NCI-H1417 treated with DMSO at 0.1 percent for 48 hours (cell line): ENCODE data around the gene WWTR1.

ENCODE experiments used
- DNase-seq: peaks from one replicate; lab custom pipeline; 2025; lab: John Stamatoyannopoulos, UW

Gene WWTR1

DNA sequence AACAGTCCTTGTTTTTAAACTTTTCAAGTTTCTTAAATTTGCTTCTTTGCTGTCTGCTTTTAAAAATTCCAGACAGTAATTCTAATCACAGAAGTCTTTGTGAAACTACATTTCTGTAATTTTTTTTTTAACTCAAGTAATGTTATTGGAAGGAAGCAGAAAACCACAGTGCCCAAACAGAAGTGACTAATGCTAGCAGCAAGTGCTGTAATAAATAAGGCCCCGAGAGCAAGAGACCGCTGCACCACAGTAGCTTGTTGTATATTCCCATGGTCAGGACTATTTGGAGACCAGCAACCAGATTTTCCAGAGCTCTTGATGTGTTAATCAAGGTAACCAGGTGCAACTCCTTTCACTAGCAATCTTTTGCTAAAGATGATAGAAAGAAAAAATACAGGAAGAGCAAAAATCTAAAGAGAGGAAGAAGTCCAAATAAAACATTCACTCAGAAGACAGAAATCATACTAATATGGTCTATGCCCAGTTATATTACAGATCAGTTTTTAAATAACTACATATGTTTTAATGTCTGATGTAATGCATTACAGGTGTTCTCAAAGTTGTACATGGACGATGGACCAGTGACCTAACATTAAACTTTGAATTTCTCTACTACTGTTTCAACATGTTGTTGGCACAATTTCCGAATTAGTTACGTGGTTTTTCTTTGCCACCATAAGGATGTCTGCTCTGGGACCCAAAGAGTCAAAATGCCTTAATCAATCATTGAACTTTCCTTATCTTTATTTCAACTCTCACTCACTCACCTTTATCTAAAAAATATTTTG is 36.4 kb downstream of the WWTR1 start:
- DNase-seq, result no peak

GRCh38 chr3:149620291-149621020 is 37.4 kb downstream of the WWTR1 start:
- DNase-seq, result no peak

GRCh38 chr3:149619136-149619535 is 38.7 kb downstream of the WWTR1 start:
- no peak for DNase-seq

GRCh38 chr3:149618151-149619123 is 39.4 kb downstream of the WWTR1 start:
- DNase-seq, result no peak

- DNase-seq, result no peak
These were observed 42.0 kb downstream of the WWTR1 start for GRCh38 chr3:149615731-149616221.

GRCh38 chr3:149613988-149614387 is 43.8 kb downstream of the WWTR1 start:
- no peak for DNase-seq

DNA sequence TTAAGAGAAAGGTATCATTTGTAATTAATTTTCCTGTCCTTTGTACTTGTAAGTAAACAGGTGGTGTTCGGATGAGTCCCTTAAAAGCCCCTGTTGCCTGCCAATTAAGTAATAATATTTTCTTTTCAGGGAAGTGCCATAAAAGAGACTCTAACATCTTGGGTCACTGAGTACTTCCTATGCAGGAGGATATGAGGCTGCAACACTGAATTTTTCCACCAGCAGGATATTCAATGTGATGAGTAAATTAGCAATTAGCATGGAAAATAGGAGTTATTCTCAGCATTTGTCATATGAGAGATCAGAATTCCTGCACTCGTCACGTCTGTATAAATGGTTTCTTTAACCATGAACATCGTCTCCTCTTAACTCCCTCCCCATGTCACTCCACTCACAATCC is 45.4 kb downstream of the WWTR1 start:
- no peak for DNase-seq

GRCh38 chr3:149611149-149611548 is 46.7 kb downstream of the WWTR1 start:
- no peak for DNase-seq

- no peak for DNase-seq
These were observed 47.3 kb downstream of the WWTR1 start for GRCh38 chr3:149610351-149611105.

- no peak for DNase-seq
These were observed 48.2 kb downstream of the WWTR1 start for GRCh38 chr3:149609595-149609994.

DNA sequence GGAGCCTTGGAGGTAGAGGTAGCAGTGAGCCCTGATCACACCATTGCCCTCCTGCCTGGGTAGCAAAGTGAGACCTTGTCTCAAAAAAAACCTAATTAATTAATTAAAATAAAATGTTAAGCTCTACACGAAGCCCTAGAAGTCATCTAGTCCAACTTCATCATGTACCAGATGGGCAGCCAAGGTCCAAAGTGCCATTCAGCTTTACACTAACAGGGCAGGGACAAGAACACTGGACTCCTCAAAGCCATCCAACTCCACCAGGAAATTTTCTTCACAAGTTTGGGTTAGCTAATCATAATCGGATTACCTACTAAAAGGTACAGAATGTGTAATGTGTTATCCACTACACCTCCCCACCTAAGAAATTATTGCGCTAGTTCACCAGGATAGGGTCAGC is 48.8 kb downstream of the WWTR1 start:
- DNase-seq, result no peak

GRCh38 chr3:149605902-149606301 is 51.9 kb downstream of the WWTR1 start:
- DNase-seq, result no peak

GRCh38 chr3:149604125-149604875 is 53.5 kb downstream of the WWTR1 start:
- no peak for DNase-seq

DNA sequence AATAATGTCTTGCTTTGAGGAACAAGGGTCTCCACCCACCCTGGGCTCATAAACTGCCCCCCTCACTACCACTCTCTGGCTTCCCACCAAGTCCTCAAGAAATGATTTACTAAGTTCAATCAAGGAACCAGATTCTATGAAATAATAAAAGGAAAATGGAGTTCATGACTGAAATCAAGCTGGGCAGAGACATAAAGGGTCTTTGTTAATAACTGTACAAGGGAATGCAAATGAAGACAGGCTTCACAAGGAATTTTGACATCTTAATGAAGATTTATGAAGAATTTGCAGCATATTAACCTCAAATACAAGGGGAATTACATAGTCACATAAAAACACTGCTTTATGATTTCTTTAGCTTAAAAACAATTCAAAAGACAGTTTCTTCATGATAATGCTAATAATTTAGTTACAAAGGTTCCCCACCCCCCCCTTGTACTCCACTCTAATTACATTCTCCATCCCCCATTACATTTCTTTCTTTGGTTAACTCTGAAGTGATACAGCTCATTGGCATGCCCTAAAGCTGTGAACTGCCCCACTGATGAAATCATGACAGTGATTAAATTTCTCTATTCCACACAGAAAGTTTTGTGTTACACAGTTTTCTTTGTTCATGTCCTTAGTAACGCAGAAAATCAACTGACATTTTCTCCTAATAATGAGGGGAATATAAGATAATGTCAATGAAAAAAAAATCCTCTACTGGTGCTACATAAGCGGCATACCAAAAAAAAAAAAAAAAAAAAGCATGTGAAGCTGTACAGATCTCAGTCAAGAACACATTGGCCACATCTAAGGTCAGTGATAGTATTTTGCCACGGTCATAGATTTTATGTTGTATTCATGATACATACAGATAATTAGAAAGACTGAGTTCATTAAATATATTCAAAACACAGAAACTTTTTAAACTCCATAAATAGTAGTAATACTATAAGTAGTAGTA is 54.4 kb downstream of the WWTR1 start:
- no peak for DNase-seq

GRCh38 chr3:149600634-149601033 is 57.2 kb downstream of the WWTR1 start:
- DNase-seq, result no peak

DNA sequence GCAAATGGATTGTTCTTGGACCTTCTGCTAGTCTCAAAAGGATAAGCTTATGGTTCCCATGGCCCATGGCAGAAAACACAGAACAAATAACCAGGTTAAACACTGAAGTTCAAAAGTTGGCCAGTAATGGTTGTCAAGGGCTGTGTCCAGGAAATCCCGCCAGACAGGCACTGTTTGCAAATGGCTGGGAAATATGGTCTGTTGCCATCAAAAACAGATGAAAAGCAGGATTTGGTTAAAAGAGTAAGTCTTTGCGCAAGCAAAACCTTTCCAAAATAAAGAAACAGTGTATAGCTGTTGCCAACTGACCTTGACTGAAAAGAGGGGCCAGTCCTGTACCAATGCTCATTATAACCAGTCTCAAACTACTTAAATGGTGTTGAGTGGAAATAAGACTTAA is 58.6 kb downstream of the WWTR1 start:
- no peak for DNase-seq

DNA sequence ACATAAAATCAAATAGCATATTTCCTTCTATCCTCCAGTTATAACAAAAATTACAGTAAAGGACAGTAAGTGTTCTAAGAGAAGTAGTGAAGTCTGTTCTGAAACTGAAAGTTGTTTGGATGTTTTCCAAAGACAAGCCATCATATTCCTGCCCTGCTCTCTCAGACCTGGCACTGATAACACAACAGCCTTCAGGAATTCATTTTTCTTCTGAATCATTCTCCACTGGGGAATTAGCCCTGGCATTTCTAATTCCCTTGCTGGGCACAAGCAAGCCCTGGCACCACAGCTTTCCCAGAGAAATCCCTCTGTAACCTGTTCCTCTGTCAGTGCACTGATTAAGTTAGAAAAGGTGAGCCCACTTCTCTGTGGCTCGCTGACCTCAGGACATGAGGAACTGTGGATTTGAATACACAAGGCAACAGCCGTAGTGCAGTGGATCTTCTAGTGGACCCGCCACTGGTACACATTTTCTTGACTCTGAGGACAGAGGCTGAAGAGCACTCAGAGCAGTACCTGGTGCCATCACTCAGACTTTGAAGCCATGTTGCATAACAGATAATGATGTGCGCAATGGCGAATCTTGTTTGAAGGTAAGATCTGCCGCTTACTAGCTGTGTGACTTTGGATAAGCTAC is 61.6 kb downstream of the WWTR1 start:
- DNase-seq, result no peak

GRCh38 chr3:149593418-149594160 is 64.2 kb downstream of the WWTR1 start:
- no peak for DNase-seq
